GM23338 (cell line): ENCODE data around the gene AOAH. TPM values are rescaled to one million over a fixed set of nuclear protein-coding genes. Genes with fewer than 3 reads are reported as not detected.

ENCODE experiments used
- ATAC-seq: fragments of 200-7000 bp; cut with Tn5 transposase; 3 replicates; pipeline ENCODE4 v1.9.1; 2020
- DNase-seq: peaks from one replicate; pipeline ENCODE4 v3.0.0-alpha.2; 2015; ENCODE audit warnings: low spot score
- H2AFZ ChIP-seq: fragments of 200-600 bp; sonication (generic); 2 replicates; pipeline ENCODE4 v1.8.0; 2016; ENCODE audit warnings: antibody characterized with exemption, mild to moderate bottlenecking, moderate library complexity
- H3F3A ChIP-seq: fragments of 200-600 bp; sonication (generic); replicated peaks from 2 replicates; pipeline ENCODE4 v1.8.0; 2017; ENCODE audit warnings: antibody characterized with exemption, mixed run types, low read depth
- H3K27ac ChIP-seq: fragments of 200-600 bp; sonication (generic); 2 replicates; pipeline ENCODE4 v1.6.1; 2016; ENCODE audit warnings: low read depth
- H3K27me3 ChIP-seq: fragments of 200-600 bp; sonication (generic); 2 replicates; pipeline ENCODE4 v1.8.0; 2016; ENCODE audit warnings: mild to moderate bottlenecking, mixed run types, moderate library complexity; ENCODE audit not compliant: insufficient read depth
- H3K36me3 ChIP-seq: fragments of 200-600 bp; sonication (generic); 2 replicates; pipeline ENCODE4 v1.8.0; 2016; ENCODE audit warnings: mild to moderate bottlenecking; ENCODE audit not compliant: insufficient read depth
- H3K4me1 ChIP-seq: fragments of 200-600 bp; sonication (generic); 2 replicates; pipeline ENCODE4 v1.8.0; 2016; ENCODE audit warnings: mild to moderate bottlenecking, moderate library complexity; ENCODE audit not compliant: insufficient read depth
- H3K4me2 ChIP-seq: fragments of 200-600 bp; sonication (generic); 2 replicates; pipeline ENCODE4 v1.7.1; 2017; ENCODE audit warnings: mixed run types
- H3K4me3 ChIP-seq: fragments of 200-600 bp; sonication (generic); 2 replicates; pipeline ENCODE4 v1.6.1; 2016; ENCODE audit warnings: mixed run types
- H3K79me2 ChIP-seq: fragments of 200-600 bp; sonication (generic); replicated peaks from 2 replicates; pipeline ENCODE4 v1.8.0; 2017; ENCODE audit warnings: mild to moderate bottlenecking; ENCODE audit not compliant: insufficient read depth
- H3K9me2 ChIP-seq: fragments of 200-600 bp; sonication (generic); 2 replicates; pipeline ENCODE4 v1.8.0; 2017; ENCODE audit not compliant: insufficient read depth
- H4K20me1 ChIP-seq: fragments of 200-600 bp; sonication (generic); replicated peaks from 2 replicates; pipeline ENCODE4 v1.8.0; 2017; ENCODE audit warnings: mild to moderate bottlenecking; ENCODE audit not compliant: insufficient read depth
- H3K27ac Mint-ChIP-seq: 2 replicates; pipeline ENCODE4 v1.8.0; 2020; ENCODE audit warnings: inconsistent platforms, mild to moderate bottlenecking, moderate library complexity, mixed read lengths
- H3K27me3 Mint-ChIP-seq: 3 replicates; pipeline ENCODE4 v1.8.0; 2022; ENCODE audit warnings: low read depth, mild to moderate bottlenecking, moderate library complexity, mixed read lengths, inconsistent platforms; ENCODE audit not compliant: insufficient read depth, poor library complexity
- H3K36me3 Mint-ChIP-seq: 3 replicates; pipeline ENCODE4 v1.8.0; 2021; ENCODE audit warnings: low read depth, mild to moderate bottlenecking, inconsistent platforms, moderate library complexity, mixed read lengths
- H3K4me1 Mint-ChIP-seq: 3 replicates; pipeline ENCODE4 v1.8.0; 2020; ENCODE audit warnings: mild to moderate bottlenecking, inconsistent platforms, mixed read lengths
- H3K4me3 Mint-ChIP-seq: 3 replicates; pipeline ENCODE4 v1.8.0; 2021; ENCODE audit warnings: moderate library complexity, mild to moderate bottlenecking, inconsistent platforms, mixed read lengths
- H3K9me3 Mint-ChIP-seq: 3 replicates; pipeline ENCODE4 v1.8.0; 2020; ENCODE audit warnings: moderate library complexity, mild to moderate bottlenecking, inconsistent platforms, mixed read lengths
- CREB1 ChIP-seq: fragments of 250-450 bp; sonication (Bioruptor Pico); IDR thresholded peaks from 2 replicates; pipeline ENCODE4 v1.5.0; 2020; ENCODE audit warnings: low read depth, mild to moderate bottlenecking, moderate library complexity
- EZH2phosphoT487 ChIP-seq: fragments of 200-600 bp; sonication (generic); IDR thresholded peaks from one replicate; pipeline ENCODE4 v1.8.1; 2018; ENCODE audit warnings: antibody characterized with exemption; ENCODE audit not compliant: unreplicated experiment
- NANOG ChIP-seq: IDR thresholded peaks from 2 replicates; pipeline ENCODE4 v1.6.1; 2016; ENCODE audit warnings: antibody characterized with exemption, borderline replicate concordance
- REST ChIP-seq: IDR thresholded peaks from one replicate; pipeline ENCODE4 v1.6.1; 2018; ENCODE audit warnings: antibody characterized with exemption; ENCODE audit not compliant: unreplicated experiment
- STAT1 ChIP-seq: IDR thresholded peaks from one replicate; pipeline ENCODE4 v1.6.1; 2016; ENCODE audit warnings: antibody characterized with exemption; ENCODE audit not compliant: unreplicated experiment
- ZNF114 ChIP-seq: fragments of 250-450 bp; sonication (Bioruptor Pico); IDR thresholded peaks from 2 replicates; pipeline ENCODE4 v1.5.0; 2020; ENCODE audit warnings: mild to moderate bottlenecking, moderate library complexity
- ZNF331 ChIP-seq: fragments of 250-450 bp; sonication (Bioruptor Pico); IDR thresholded peaks from 2 replicates; pipeline ENCODE4 v1.5.0; 2020; ENCODE audit warnings: low read depth, mild to moderate bottlenecking, moderate library complexity
- polyA plus RNA-seq: library from polyadenylated mRNA; unstranded; fragments of >200 nt; fragmentation: Nextera tagmentation; extraction: Ambion mirVana; gene quantifications from 2 replicates; pipeline ENCODE4 v1.2.1, GENCODE V29; 2016
- total RNA-seq: library from RNA; depleted of rRNA; stranded (reverse); fragments of >200 nt; shearing (Covaris generic); gene quantifications from 2 replicates; pipeline ENCODE4 v1.2.3, GENCODE V29; 2014
- TF ChIP-seq, protein P1 (sequence below), 2 experiments: fragments of 200-600 bp in 1 of 2; sonication (generic) in 1 of 2; conservative IDR thresholded peaks; 2 replicates each; pipeline versions ENCODE4 v1.5.1 to v1.6.1; 2016 to 2017; ENCODE audit warnings: antibody characterized with exemption in 2 of 2, low read depth in 2 of 2, mild to moderate bottlenecking in 2 of 2, moderate library complexity in 1 of 2

The AOAH gene
- total and polyA plus RNA-seq, 2 experiments from 2014 or later = not detected

DNA sequence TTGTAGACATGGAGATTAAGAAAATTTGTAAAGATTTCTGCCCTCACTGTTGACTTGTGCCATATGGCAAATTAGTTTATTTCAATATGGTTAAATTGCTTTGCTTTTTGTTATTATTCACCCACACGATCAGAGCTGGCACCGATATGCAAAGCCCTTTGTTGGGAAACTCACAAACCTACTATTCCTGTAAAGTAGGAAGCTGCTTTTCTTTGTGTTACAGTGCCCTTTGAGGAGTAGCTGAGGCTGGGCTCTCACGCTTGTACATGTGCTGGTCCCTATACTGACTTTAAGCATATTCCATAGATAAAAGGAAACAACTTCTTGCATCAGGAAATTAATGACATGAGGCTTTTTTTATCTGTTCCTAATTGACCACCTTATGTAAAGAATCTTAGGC lies 17.6 kb upstream of the AOAH start:
- Histone ChIP-seq H3K4me1 (peaks cover 14% of the 10 kb centered on the region), H3K4me2 (no peak overlapping the region), H3K4me3 (no peak overlapping the region), H3F3A (no peaks in the 10 kb centered on the region), H3K36me3 (no peaks in the 10 kb centered on the region), H4K20me1 (no peaks in the 10 kb centered on the region), H2AFZ (no peak overlapping the region), H3K27me3 (no peaks in the 10 kb centered on the region), H3K79me2 (no peaks in the 10 kb centered on the region), H3K9me2 (peaks cover 13% of the 10 kb centered on the region; the same call in 1 of the 2 replicates), H3K27ac (no peak overlapping the region)
- no peak overlapping the region for H3K4me3 Mint-ChIP-seq
- no peak for ATAC-seq
- peaks cover 11% of the 10 kb centered on the region for H3K27me3 Mint-ChIP-seq
- no peak overlapping the region for H3K27ac Mint-ChIP-seq
- peaks cover 17% of the 10 kb centered on the region for H3K4me1 Mint-ChIP-seq
- DNase-seq = no peak
- no peaks in the 10 kb centered on the region for H3K36me3 Mint-ChIP-seq
- H3K9me3 Mint-ChIP-seq = no peaks in the 10 kb centered on the region
- TF ChIP-seq ZNF331 (CRISPR knock-in tag) = no peak
- no peak for TF ChIP-seq NANOG
- TF ChIP-seq ZNF114 (CRISPR knock-in tag) = no peak

- Histone ChIP-seq H3F3A (no peaks in the 10 kb centered on the region), H3K27ac (no peak overlapping the region), H4K20me1 (no peaks in the 10 kb centered on the region), H3K4me3 (no peak overlapping the region), H3K4me1 (peaks cover 14% of the 10 kb centered on the region), H3K36me3 (no peaks in the 10 kb centered on the region), H3K9me2 (peaks cover 13% of the 10 kb centered on the region; the same call in 1 of the 2 replicates), H3K79me2 (no peaks in the 10 kb centered on the region), H3K27me3 (no peaks in the 10 kb centered on the region), H2AFZ (no peak overlapping the region), H3K4me2 (no peak overlapping the region)
- Mint-ChIP-seq H3K4me1 (peaks cover 17% of the 10 kb centered on the region), H3K27ac (no peak overlapping the region), H3K4me3 (no peak overlapping the region), H3K36me3 (no peaks in the 10 kb centered on the region), H3K27me3 (peaks cover 4% of the 10 kb centered on the region), H3K9me3 (no peaks in the 10 kb centered on the region)
- DNase-seq (no peak), ATAC-seq (no peak)
- TF ChIP-seq REST (no peak), EZH2phosphoT487 (no peak), CREB1 (CRISPR knock-in tag) (no peak), NANOG (no peak), ZNF114 (CRISPR knock-in tag) (no peak), STAT1 (no peak), ZNF331 (CRISPR knock-in tag) (no peak)
- TF ChIP-seq, protein P1, sequence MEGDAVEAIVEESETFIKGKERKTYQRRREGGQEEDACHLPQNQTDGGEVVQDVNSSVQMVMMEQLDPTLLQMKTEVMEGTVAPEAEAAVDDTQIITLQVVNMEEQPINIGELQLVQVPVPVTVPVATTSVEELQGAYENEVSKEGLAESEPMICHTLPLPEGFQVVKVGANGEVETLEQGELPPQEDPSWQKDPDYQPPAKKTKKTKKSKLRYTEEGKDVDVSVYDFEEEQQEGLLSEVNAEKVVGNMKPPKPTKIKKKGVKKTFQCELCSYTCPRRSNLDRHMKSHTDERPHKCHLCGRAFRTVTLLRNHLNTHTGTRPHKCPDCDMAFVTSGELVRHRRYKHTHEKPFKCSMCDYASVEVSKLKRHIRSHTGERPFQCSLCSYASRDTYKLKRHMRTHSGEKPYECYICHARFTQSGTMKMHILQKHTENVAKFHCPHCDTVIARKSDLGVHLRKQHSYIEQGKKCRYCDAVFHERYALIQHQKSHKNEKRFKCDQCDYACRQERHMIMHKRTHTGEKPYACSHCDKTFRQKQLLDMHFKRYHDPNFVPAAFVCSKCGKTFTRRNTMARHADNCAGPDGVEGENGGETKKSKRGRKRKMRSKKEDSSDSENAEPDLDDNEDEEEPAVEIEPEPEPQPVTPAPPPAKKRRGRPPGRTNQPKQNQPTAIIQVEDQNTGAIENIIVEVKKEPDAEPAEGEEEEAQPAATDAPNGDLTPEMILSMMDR (conservative IDR thresholded peaks at IDR 0.05; ENCODE audit: low read depth in 2 of 2) = no peak
Measured at GRCh38 chr7:36739351-36739750, 15.1 kb upstream of the AOAH start.
